ENCODE data around the gene SETSIP.
"Not testable (repeated sequence)": the region's sequence is repeated elsewhere in the genome, so short reads cannot be mapped to it uniquely, and the experiment has no call there.

Gene SETSIP

GRCh38 chr1:92094090-92094489 lies 18.9 kb upstream of the SETSIP start:
- no peak overlapping the region for H3K9ac ChIP-seq
- peaks cover 0 to 13% (median 3%) of the 10 kb centered on the region in 11 experiments; a peak in 4 of 22 replicates for H3K36me3 ChIP-seq
- H4K20me1 ChIP-seq, result no peaks in the 10 kb centered on the region
- H3K27me3 ChIP-seq, result no peaks in the 10 kb centered on the region
- peaks cover 0 to 16% (median 0%) of the 10 kb centered on the region in 10 experiments; a peak in 8 of 20 replicates for H3K4me1 ChIP-seq
- no peak overlapping the region for H3K4me3 ChIP-seq
- H3K27ac ChIP-seq, result no peak overlapping the region
- TF ChIP-seq Cebpa-rat (IDR thresholded peaks at IDR 0.05), result no peak
- peaks cover 0 to 9% (median 0%) of the 10 kb centered on the region in 11 experiments; a peak in 2 of 22 replicates for H3K9me3 ChIP-seq (replicated peaks in 1 of 11)
- H3K4me2 ChIP-seq, result no peak overlapping the region

GRCh38 chr1:92091625-92092024 lies 16.4 kb upstream of the SETSIP start:
- no peak overlapping the region for H3K9ac ChIP-seq
- H3K4me1 ChIP-seq, result peaks cover 0 to 12% (median 0%) of the 10 kb centered on the region in 10 experiments; a peak in 8 of 20 replicates
- H3K4me3 ChIP-seq, result no peak overlapping the region
- H3K36me3 ChIP-seq, result peaks cover 0 to 18% (median 5%) of the 10 kb centered on the region in 11 experiments; a peak in 13 of 22 replicates
- H3K27me3 ChIP-seq, result no peaks in the 10 kb centered on the region
- H3K27ac ChIP-seq, result no peak overlapping the region
- no peaks in the 10 kb centered on the region for H4K20me1 ChIP-seq
- peak in 4 of 11 experiments; percentile 15 to 57 (median 27); a peak in 4 of 22 replicates for TF ChIP-seq Cebpa-rat (IDR thresholded peaks at IDR 0.05)
- peaks cover 5 to 20% (median 10%) of the 10 kb centered on the region in 11 experiments for H3K9me3 ChIP-seq (replicated peaks in 1 of 11)
- H3K4me2 ChIP-seq, result no peak overlapping the region

GRCh38 chr1:92087542-92087941 lies 12.3 kb upstream of the SETSIP start:
- Histone ChIP-seq H3K9me3 (replicated peaks in 1 of 11) (peaks cover 40 to 55% (median 44%) of the 10 kb centered on the region in 11 experiments), H3K36me3 (peaks cover 0 to 39% (median 21%) of the 10 kb centered on the region in 11 experiments; a peak in 14 of 22 replicates), H3K4me3 (no peak overlapping the region), H3K9ac (no peak overlapping the region), H3K27ac (no peak overlapping the region), H3K4me1 (no peaks in the 10 kb centered on the region), H3K27me3 (no peaks in the 10 kb centered on the region), H3K4me2 (no peak overlapping the region), H4K20me1 (no peaks in the 10 kb centered on the region)
- TF ChIP-seq Cebpa-rat (IDR thresholded peaks at IDR 0.05), result no peak

GRCh38 chr1:92085727-92086126 lies 10.5 kb upstream of the SETSIP start:
- peak overlapping the region in 1 of 10 experiments; percentile 7; a peak in 3 of 20 replicates for H3K4me3 ChIP-seq
- H3K27ac ChIP-seq, result no peak overlapping the region
- TF ChIP-seq Cebpa-rat (IDR thresholded peaks at IDR 0.05), result no peak

GRCh38 chr1:92084651-92085050 lies 9.4 kb upstream of the SETSIP start:
- Histone ChIP-seq H3K4me3 (no peak overlapping the region), H3K27me3 (no peaks in the 10 kb centered on the region), H3K27ac (no peak overlapping the region), H3K4me1 (peaks cover 0 to 13% (median 8%) of the 10 kb centered on the region in 10 experiments; a peak in 12 of 20 replicates), H3K4me2 (no peak overlapping the region), H3K9ac (no peak overlapping the region), H4K20me1 (no peaks in the 10 kb centered on the region), H3K9me3 (replicated peaks in 1 of 11) (peaks cover 40 to 55% (median 43%) of the 10 kb centered on the region in 11 experiments), H3K36me3 (peaks cover 0 to 32% (median 20%) of the 10 kb centered on the region in 11 experiments; a peak in 14 of 22 replicates)
- no peak for TF ChIP-seq Cebpa-rat (IDR thresholded peaks at IDR 0.05)

More at GRCh38 chr1:92085727-92086126, 10.5 kb upstream of the SETSIP start:
- Histone ChIP-seq H3K4me1 (peaks cover 0 to 9% (median 5%) of the 10 kb centered on the region in 10 experiments; a peak in 10 of 20 replicates), H3K9ac (no peak overlapping the region), H3K27me3 (no peaks in the 10 kb centered on the region), H4K20me1 (no peaks in the 10 kb centered on the region), H3K4me2 (no peak overlapping the region), H3K9me3 (replicated peaks in 1 of 11) (peaks cover 40 to 55% (median 44%) of the 10 kb centered on the region in 11 experiments), H3K36me3 (peaks cover 0 to 39% (median 20%) of the 10 kb centered on the region in 11 experiments; a peak in 14 of 22 replicates)

- peak overlapping the region; percentile 64 to 89 (median 81) for H3K4me2 ChIP-seq
- H3K9ac ChIP-seq, result peak overlapping the region; percentile 70 to 89 (median 78); a peak in 21 of 22 replicates
- peaks cover 0 to 16% (median 7%) of the 10 kb centered on the region in 11 experiments; a peak in 11 of 22 replicates for H3K36me3 ChIP-seq
- H3K27me3 ChIP-seq, result no peaks in the 10 kb centered on the region
- peak overlapping the region; percentile 46 to 81 (median 66); a peak in 14 of 22 replicates for H3K27ac ChIP-seq
- peaks cover 0 to 15% (median 8%) of the 10 kb centered on the region in 10 experiments; a peak in 12 of 20 replicates for H3K4me1 ChIP-seq
- peaks cover 23 to 33% (median 28%) of the 10 kb centered on the region in 11 experiments for H3K9me3 ChIP-seq (replicated peaks in 1 of 11)
- TF ChIP-seq Cebpa-rat (IDR thresholded peaks at IDR 0.05), result no peak
- H4K20me1 ChIP-seq, result no peaks in the 10 kb centered on the region
- peak overlapping the region; percentile 65 to 81 (median 72) for H3K4me3 ChIP-seq
These were observed 5.8 kb upstream of the SETSIP start for GRCh38 chr1:92081031-92081430.

GRCh38 chr1:92080128-92080985 lies 5.1 kb upstream of the SETSIP start, which contains the start of gene BTBD8:
Gene BTBD8 (plus strand): TSS chr1:92080345. CDS start chr1:92080572, 227 bp downstream.
- Histone ChIP-seq H3K9me3 (replicated peaks in 1 of 11) (peaks cover 16 to 27% (median 21%) of the 10 kb centered on the region in 11 experiments), H3K4me1 (peaks cover 0 to 15% (median 8%) of the 10 kb centered on the region in 10 experiments; a peak in 12 of 20 replicates), H4K20me1 (no peaks in the 10 kb centered on the region), H3K9ac (peak within 1 kb of the TSS; percentile 70 to 89 (median 78)), H3K4me2 (peak within 1 kb of the TSS; percentile 64 to 89 (median 81)), H3K27me3 (no peaks in the 10 kb centered on the region), H3K4me3 (peak within 1 kb of the TSS; percentile 65 to 81 (median 72)), H3K36me3 (peaks cover 0 to 9% (median 1%) of the 10 kb centered on the region in 11 experiments; a peak in 5 of 22 replicates), H3K27ac (peak within 1 kb of the TSS; percentile 46 to 81 (median 66); a peak in 21 of 22 replicates)
- no peak for TF ChIP-seq Cebpa-rat (IDR thresholded peaks at IDR 0.05)

GRCh38 chr1:92079441-92079840 lies 4.2 kb upstream of the SETSIP start:
- H3K9ac ChIP-seq, result peak overlapping the region in 4 of 11 experiments; percentile 78 to 82 (median 79); a peak in 5 of 22 replicates
- peak overlapping the region; percentile 64 to 89 (median 81); a peak in 20 of 22 replicates for H3K4me2 ChIP-seq
- H3K4me3 ChIP-seq, result peak overlapping the region in 9 of 10 experiments; percentile 70 to 81 (median 72); a peak in 13 of 20 replicates

GRCh38 chr1:92078077-92078476 lies 2.9 kb upstream of the SETSIP start:
- H3K27ac ChIP-seq; H4K20me1 ChIP-seq; H3K4me2 ChIP-seq; H3K9ac ChIP-seq; H3K36me3 ChIP-seq; H3K4me3 ChIP-seq; H3K9me3 ChIP-seq (replicated peaks in 1 of 11); H3K27me3 ChIP-seq: not testable (repeated sequence)
- H3K4me1 ChIP-seq, result peaks cover 0 to 15% (median 8%) of the 10 kb centered on the region in 10 experiments; a peak in 12 of 20 replicates

More at GRCh38 chr1:92079441-92079840, 4.2 kb upstream of the SETSIP start:
- Histone ChIP-seq H3K4me1 (peaks cover 0 to 15% (median 8%) of the 10 kb centered on the region in 10 experiments; a peak in 12 of 20 replicates), H3K27me3 (no peaks in the 10 kb centered on the region), H3K36me3 (peaks cover 0 to 4% (median 0%) of the 10 kb centered on the region in 11 experiments; a peak in 2 of 22 replicates), H3K27ac (peak overlapping the region in 1 of 11 experiments; percentile 76; a peak in 3 of 22 replicates), H4K20me1 (no peaks in the 10 kb centered on the region), H3K9me3 (replicated peaks in 1 of 11) (peaks cover 7 to 18% (median 12%) of the 10 kb centered on the region in 11 experiments)
- no peak for TF ChIP-seq Cebpa-rat (IDR thresholded peaks at IDR 0.05)

Measured in BLaER1 treated with 17β-estradiol and CSF1 and Interleukin-3, amounts not matched to agents 10 nM and 100 nM (cell line).